Measurements from ENCODE around the gene DNAJC5G.
A peak's percentile ranks its signal among the peaks of the same experiment; 100 is the strongest.
"Not testable (repeated sequence)": the region's sequence is repeated elsewhere in the genome, so short reads cannot be mapped to it uniquely, and the experiment has no call there.

DNAJC5G gene

GRCh38 chr2:27251766-27252165, 23.5 kb upstream of the DNAJC5G start:
- no peak for DNase-seq (ENCODE audit: low read depth in 2 of 2)

GRCh38 chr2:27255187-27255586, 20.0 kb upstream of the DNAJC5G start:
- no peak for DNase-seq (ENCODE audit: low read depth in 2 of 2)

GRCh38 chr2:27255660-27256059, 19.6 kb upstream of the DNAJC5G start:
- DNase-seq (ENCODE audit: low read depth in 2 of 2) = peak; percentile 48 to 49

- no peak for DNase-seq (ENCODE audit: low read depth in 2 of 2)
These were observed 18.3 kb upstream of the DNAJC5G start for GRCh38 chr2:27256855-27257454.

- DNase-seq (ENCODE audit: low read depth in 2 of 2) = no peak
These were observed 17.2 kb upstream of the DNAJC5G start for GRCh38 chr2:27258051-27258450.

- DNase-seq (ENCODE audit: low read depth in 2 of 2) = no peak
These were observed 13.8 kb upstream of the DNAJC5G start for GRCh38 chr2:27261241-27261925.

GRCh38 chr2:27261926-27262298, 13.3 kb upstream of the DNAJC5G start:
- no peak for DNase-seq (ENCODE audit: low read depth in 2 of 2)

- no peak for DNase-seq (ENCODE audit: low read depth in 2 of 2)
These were observed 12.6 kb upstream of the DNAJC5G start, which contains the start of gene SLC30A3 for GRCh38 chr2:27262379-27263286. Gene SLC30A3, minus strand, starts transcription at chr2:27263047. Its CDS starts 141 bp downstream, at chr2:27262906.

- no peak for DNase-seq (ENCODE audit: low read depth in 2 of 2)
These were observed 11.7 kb upstream of the DNAJC5G start for GRCh38 chr2:27263287-27264252.

- no peak for DNase-seq (ENCODE audit: low read depth in 2 of 2)
These were observed 10.9 kb upstream of the DNAJC5G start for GRCh38 chr2:27264253-27264752.

GRCh38 chr2:27264753-27265535, 10.3 kb upstream of the DNAJC5G start:
- no peak for DNase-seq (ENCODE audit: low read depth in 2 of 2)

GRCh38 chr2:27265536-27265870, 9.7 kb upstream of the DNAJC5G start:
- DNase-seq (ENCODE audit: low read depth in 2 of 2) = no peak

- DNase-seq (ENCODE audit: low read depth in 2 of 2) = not testable (repeated sequence)
These were observed 6.9 kb upstream of the DNAJC5G start for GRCh38 chr2:27268296-27268695.

GRCh38 chr2:27270131-27270530, 5.1 kb upstream of the DNAJC5G start:
- DNase-seq (ENCODE audit: low read depth in 2 of 2) = no peak

GRCh38 chr2:27270670-27271069, 4.6 kb upstream of the DNAJC5G start:
- no peak for DNase-seq (ENCODE audit: low read depth in 2 of 2)

GRCh38 chr2:27271631-27272340, 3.4 kb upstream of the DNAJC5G start:
- no peak for DNase-seq (ENCODE audit: low read depth in 2 of 2)

- DNase-seq (ENCODE audit: low read depth in 2 of 2) = not testable (repeated sequence)
These were observed 2.4 kb upstream of the DNAJC5G start for GRCh38 chr2:27272537-27273522.

- DNase-seq (ENCODE audit: low read depth in 2 of 2) = no peak
These were observed 2.8 kb downstream of the DNAJC5G start for GRCh38 chr2:27278010-27278409.

GRCh38 chr2:27280826-27281225, 5.6 kb downstream of the DNAJC5G start:
- no peak for DNase-seq (ENCODE audit: low read depth in 2 of 2)
